Pons (tissue), 1 donor: ENCODE data around the gene TIFAB.
A peak's percentile ranks its signal among the peaks of the same experiment; 100 is the strongest.
"Not testable (repeated sequence)": the region's sequence is repeated elsewhere in the genome, so short reads cannot be mapped to it uniquely, and the experiment has no call there.

Experiments used
- DNase-seq: peaks from one replicate; pipeline ENCODE4 v3.0.0-alpha.2; 2016; ENCODE audit warnings: low spot score

TIFAB gene

GRCh38 chr5:135452321-135453030 lies at the start of gene TIFAB:
TSS of gene TIFAB (minus strand) at chr5:135452351. CDS start at chr5:135449939, 2,412 bp downstream.
- DNase-seq = no peak

GRCh38 chr5:135498637-135498995 lies 46.5 kb upstream of the TIFAB start:
- DNase-seq = no peak

GRCh38 chr5:135497971-135498636 lies 46.0 kb upstream of the TIFAB start:
- no peak for DNase-seq

GRCh38 chr5:135495531-135495930 lies 43.4 kb upstream of the TIFAB start:
- DNase-seq = not testable (repeated sequence)

- DNase-seq = no peak
Measured at GRCh38 chr5:135494196-135494595, 42.0 kb upstream of the TIFAB start.

- DNase-seq = peak; percentile 11
Measured at GRCh38 chr5:135493406-135494180, 41.4 kb upstream of the TIFAB start.

- DNase-seq = no peak
Measured at GRCh38 chr5:135492319-135492626, 40.1 kb upstream of the TIFAB start.

GRCh38 chr5:135491552-135492318 lies 39.6 kb upstream of the TIFAB start:
- no peak for DNase-seq

- no peak for DNase-seq
Measured at GRCh38 chr5:135491038-135491551, 38.9 kb upstream of the TIFAB start.

GRCh38 chr5:135490245-135491037 lies 38.3 kb upstream of the TIFAB start:
- DNase-seq = no peak

GRCh38 chr5:135489466-135490244 lies 37.5 kb upstream of the TIFAB start:
- DNase-seq = no peak

- peak; percentile 27 for DNase-seq
Measured at GRCh38 chr5:135488727-135489465, 36.7 kb upstream of the TIFAB start.

- DNase-seq = no peak
Measured at GRCh38 chr5:135487839-135488514, 35.8 kb upstream of the TIFAB start.

- DNase-seq = no peak
Measured at GRCh38 chr5:135487037-135487395, 34.9 kb upstream of the TIFAB start.

- DNase-seq = no peak
Measured at GRCh38 chr5:135486131-135487036, 34.2 kb upstream of the TIFAB start.

GRCh38 chr5:135484674-135485086 lies 32.5 kb upstream of the TIFAB start:
- no peak for DNase-seq

- no peak for DNase-seq
Measured at GRCh38 chr5:135483254-135483653, 31.1 kb upstream of the TIFAB start.

- no peak for DNase-seq
Measured at GRCh38 chr5:135482381-135482933, 30.3 kb upstream of the TIFAB start.
